Neural crest cell (in vitro differentiated cells): Measurements from ENCODE around the gene HAUS7. TPM values are rescaled to one million over a fixed set of nuclear protein-coding genes. Genes with fewer than 3 reads are reported as not detected.

Experiments used
- DNase-seq: peaks from one replicate; pipeline ENCODE4 v3.0.0; 2021; ENCODE audit warnings: low read depth, mixed read lengths, low spot score
- H3K27ac Mint-ChIP-seq: one replicate; pipeline ENCODE4 v1.8.0; 2021; ENCODE audit warnings: mild to moderate bottlenecking, mixed read lengths; ENCODE audit not compliant: unreplicated experiment
- H3K27me3 Mint-ChIP-seq: 2 replicates; pipeline ENCODE4 v1.8.0; 2021; ENCODE audit warnings: low read depth, mild to moderate bottlenecking, mixed read lengths
- H3K36me3 Mint-ChIP-seq: 2 replicates; pipeline ENCODE4 v1.8.0; 2021; ENCODE audit warnings: low read depth, mild to moderate bottlenecking, mixed read lengths
- H3K4me1 Mint-ChIP-seq: 2 replicates; pipeline ENCODE4 v1.8.0; 2021; ENCODE audit warnings: mixed read lengths
- H3K4me3 Mint-ChIP-seq: one replicate; pipeline ENCODE4 v1.8.0; 2021; ENCODE audit warnings: mild to moderate bottlenecking, mixed read lengths
- H3K9me3 Mint-ChIP-seq: 2 replicates; pipeline ENCODE4 v1.8.0; 2021; ENCODE audit warnings: mixed read lengths
- total RNA-seq: library from RNA; stranded (reverse); gene quantifications from 2 replicates; pipeline ENCODE4 v1.2.1, GENCODE V29; 2021
- TF ChIP-seq, protein P1 (sequence below): fragments of 200-600 bp; sonication (generic); conservative IDR thresholded peaks from 2 replicates; pipeline ENCODE4 v1.5.0; 2021; ENCODE audit warnings: antibody characterized with exemption, mild to moderate bottlenecking

Gene HAUS7
- total RNA-seq, 1 donor from 2014 or later = 58.8 TPM

DNA sequence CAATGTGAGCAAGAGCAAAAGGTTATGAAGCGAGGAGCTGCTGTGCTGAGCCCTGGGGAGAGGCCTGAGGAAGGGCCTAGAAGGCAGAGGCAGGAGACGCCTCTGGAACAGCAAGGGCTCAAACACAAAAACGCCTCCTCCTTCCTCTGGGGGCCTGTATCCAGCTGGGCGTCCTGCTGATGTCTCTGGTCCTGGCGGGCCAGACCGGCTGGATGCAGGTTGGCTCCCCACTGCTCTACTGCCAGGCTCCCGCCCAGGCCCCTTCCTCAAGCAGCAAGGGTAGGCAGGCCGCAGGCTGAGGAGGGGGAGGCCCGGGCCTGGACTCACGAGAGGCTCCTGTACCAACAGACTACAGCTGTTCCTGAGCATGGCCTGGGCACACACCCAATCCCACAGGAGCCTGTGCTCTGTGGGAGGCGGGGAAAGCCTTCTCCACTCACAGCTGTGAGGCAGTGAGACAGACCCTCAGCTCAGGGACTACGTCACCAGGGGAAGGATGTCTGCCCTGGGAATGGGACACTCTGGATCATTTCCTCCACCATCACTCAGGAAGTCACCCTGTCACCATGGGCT is 2.3 kb downstream of the HAUS7 start:
- H3K4me3 Mint-ChIP-seq = no peak overlapping the region
- DNase-seq = no peak
- H3K36me3 Mint-ChIP-seq = no peaks in the 10 kb centered on the region
- TF ChIP-seq, protein P1, sequence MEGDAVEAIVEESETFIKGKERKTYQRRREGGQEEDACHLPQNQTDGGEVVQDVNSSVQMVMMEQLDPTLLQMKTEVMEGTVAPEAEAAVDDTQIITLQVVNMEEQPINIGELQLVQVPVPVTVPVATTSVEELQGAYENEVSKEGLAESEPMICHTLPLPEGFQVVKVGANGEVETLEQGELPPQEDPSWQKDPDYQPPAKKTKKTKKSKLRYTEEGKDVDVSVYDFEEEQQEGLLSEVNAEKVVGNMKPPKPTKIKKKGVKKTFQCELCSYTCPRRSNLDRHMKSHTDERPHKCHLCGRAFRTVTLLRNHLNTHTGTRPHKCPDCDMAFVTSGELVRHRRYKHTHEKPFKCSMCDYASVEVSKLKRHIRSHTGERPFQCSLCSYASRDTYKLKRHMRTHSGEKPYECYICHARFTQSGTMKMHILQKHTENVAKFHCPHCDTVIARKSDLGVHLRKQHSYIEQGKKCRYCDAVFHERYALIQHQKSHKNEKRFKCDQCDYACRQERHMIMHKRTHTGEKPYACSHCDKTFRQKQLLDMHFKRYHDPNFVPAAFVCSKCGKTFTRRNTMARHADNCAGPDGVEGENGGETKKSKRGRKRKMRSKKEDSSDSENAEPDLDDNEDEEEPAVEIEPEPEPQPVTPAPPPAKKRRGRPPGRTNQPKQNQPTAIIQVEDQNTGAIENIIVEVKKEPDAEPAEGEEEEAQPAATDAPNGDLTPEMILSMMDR = no peak
- no peaks in the 10 kb centered on the region for H3K9me3 Mint-ChIP-seq
- H3K27me3 Mint-ChIP-seq = no peaks in the 10 kb centered on the region
- H3K27ac Mint-ChIP-seq = no peak overlapping the region
- no peaks in the 10 kb centered on the region for H3K4me1 Mint-ChIP-seq

DNA sequence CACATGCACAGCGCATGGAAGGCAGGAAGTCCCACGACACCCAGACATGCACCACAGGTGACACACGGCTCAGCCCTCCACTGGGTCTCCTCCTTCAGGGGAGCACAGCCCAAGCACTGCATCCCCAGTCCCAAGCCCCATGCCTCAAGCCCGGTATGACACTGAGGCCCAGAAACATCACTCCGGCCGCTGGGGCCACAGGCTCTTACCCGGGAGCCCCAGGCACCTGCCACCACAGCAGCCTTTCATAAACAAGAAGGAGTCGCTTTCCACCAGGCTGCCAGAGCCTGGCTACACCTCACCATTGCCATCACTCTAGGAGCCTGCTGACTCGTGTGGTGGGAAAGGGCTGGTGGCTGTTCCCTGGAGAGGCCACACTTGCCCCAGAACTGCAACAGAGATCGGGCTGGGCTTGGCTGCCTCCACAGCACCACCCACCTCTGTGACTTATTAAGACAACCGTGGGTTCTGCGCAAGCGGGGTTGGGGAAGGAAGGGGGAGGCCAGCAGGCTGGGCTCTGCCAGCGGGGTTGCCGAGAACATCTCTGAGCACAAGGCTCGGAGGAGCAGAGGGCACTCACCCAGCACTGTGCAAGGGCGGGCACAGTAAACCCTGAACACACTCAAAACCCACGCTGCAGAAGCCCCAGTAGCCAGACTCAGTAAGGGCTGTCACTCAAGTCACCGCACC is 4.5 kb downstream of the HAUS7 start:
- Mint-ChIP-seq H3K27me3 (no peaks in the 10 kb centered on the region), H3K27ac (no peak overlapping the region), H3K9me3 (no peaks in the 10 kb centered on the region), H3K4me3 (no peak overlapping the region), H3K4me1 (no peaks in the 10 kb centered on the region), H3K36me3 (no peaks in the 10 kb centered on the region)
- TF ChIP-seq, protein P1 = no peak
- DNase-seq = no peak

GRCh38 chrX:153464116-153464515 is 6.3 kb downstream of the HAUS7 start:
- Mint-ChIP-seq H3K36me3 (peaks cover 4% of the 10 kb centered on the region), H3K4me3 (no peak overlapping the region), H3K27me3 (no peaks in the 10 kb centered on the region), H3K4me1 (no peaks in the 10 kb centered on the region), H3K9me3 (no peaks in the 10 kb centered on the region), H3K27ac (no peak overlapping the region)
- TF ChIP-seq, protein P1 = no peak
- no peak for DNase-seq

GRCh38 chrX:153463556-153463955 is 6.8 kb downstream of the HAUS7 start:
- TF ChIP-seq, protein P1 = no peak

DNA sequence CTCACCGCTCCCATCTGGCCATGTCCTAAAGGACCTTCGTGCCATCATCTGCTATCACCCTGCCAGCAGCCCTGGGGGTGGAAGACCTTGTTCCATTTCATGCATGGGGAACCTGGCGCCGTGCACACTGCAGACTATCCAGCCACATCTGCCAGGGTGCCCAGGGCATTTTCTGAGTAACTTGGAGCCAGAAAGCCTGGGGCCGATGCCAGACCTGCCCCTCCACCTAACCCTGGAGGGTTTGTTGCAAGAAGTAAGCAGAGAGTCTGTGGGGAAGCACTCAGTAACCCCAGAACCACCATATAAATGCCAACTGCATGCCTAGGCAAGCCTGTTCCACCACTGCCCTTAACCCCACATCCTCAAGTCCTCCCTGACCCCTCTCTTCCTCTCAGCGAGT is 7.3 kb downstream of the HAUS7 start:
- Mint-ChIP-seq H3K27me3 (no peaks in the 10 kb centered on the region), H3K4me3 (no peak overlapping the region), H3K4me1 (no peaks in the 10 kb centered on the region), H3K9me3 (no peaks in the 10 kb centered on the region), H3K27ac (no peak overlapping the region), H3K36me3 (peaks cover 7% of the 10 kb centered on the region)
- DNase-seq = no peak
- TF ChIP-seq, protein P1 = no peak

More at GRCh38 chrX:153463556-153463955, 6.8 kb downstream of the HAUS7 start:
- no peak for DNase-seq
- Mint-ChIP-seq H3K4me1 (no peaks in the 10 kb centered on the region), H3K36me3 (peaks cover 7% of the 10 kb centered on the region), H3K27ac (no peak overlapping the region), H3K27me3 (no peaks in the 10 kb centered on the region), H3K9me3 (no peaks in the 10 kb centered on the region), H3K4me3 (no peak overlapping the region)
